BLaER1 treated with 17β-estradiol and CSF1 and Interleukin-3, amounts not matched to agents 10 nM and 100 nM (cell line): ENCODE measurements around the gene DDRGK1.

Source experiments
- H3K27ac ChIP-seq, 11 experiments: shearing (Covaris generic); formaldehyde crosslinking; 2 replicates each; pipeline ENCODE4 v1.8.1; 2022
- H3K27me3 ChIP-seq, 11 experiments: shearing (Covaris generic); formaldehyde crosslinking; 2 replicates each; pipeline ENCODE4 v1.8.1; 2022
- H3K36me3 ChIP-seq, 11 experiments: shearing (Covaris generic); formaldehyde crosslinking; 2 replicates each; pipeline ENCODE4 v1.8.1; 2022
- H3K4me1 ChIP-seq, 10 experiments: shearing (Covaris generic); formaldehyde crosslinking; 2 replicates each; pipeline ENCODE4 v1.8.1; 2022
- H3K4me2 ChIP-seq, 11 experiments: shearing (Covaris generic); formaldehyde crosslinking; 2 replicates each; pipeline ENCODE4 v1.8.1; 2022
- H3K4me3 ChIP-seq, 10 experiments: shearing (Covaris generic); formaldehyde crosslinking; 2 replicates each; pipeline ENCODE4 v1.8.1; 2022
- H3K9ac ChIP-seq, 11 experiments: shearing (Covaris generic); formaldehyde crosslinking; 2 replicates each; pipeline ENCODE4 v1.8.1; 2022
- H3K9me3 ChIP-seq, 11 experiments: shearing (Covaris generic); formaldehyde crosslinking; replicated peaks in 1 of 11; 2 replicates each; pipeline ENCODE4 v1.8.1; 2022
- H4K20me1 ChIP-seq, 11 experiments: shearing (Covaris generic); formaldehyde crosslinking; 2 replicates each; pipeline ENCODE4 v1.8.1; 2022
- Cebpa-rat ChIP-seq, 11 experiments: shearing (Covaris generic); IDR thresholded peaks; 2 replicates each; pipeline ENCODE4 v1.8.1; 2022

DDRGK1 gene

GRCh38 chr20:3213226-3213625 is 8.7 kb upstream of the DDRGK1 start:
- Histone ChIP-seq H3K4me3 (no peak overlapping the region), H4K20me1 (peaks cover 0 to 27% (median 14%) of the 10 kb centered on the region in 11 experiments; a peak in 10 of 22 replicates), H3K4me1 (peaks cover 23 to 44% (median 32%) of the 10 kb centered on the region in 10 experiments), H3K9me3 (no peaks in the 10 kb centered on the region), H3K9ac (peak overlapping the region in 3 of 11 experiments; percentile 3 to 44 (median 9); a peak in 3 of 22 replicates), H3K27ac (no peak overlapping the region), H3K27me3 (no peaks in the 10 kb centered on the region), H3K4me2 (no peak overlapping the region), H3K36me3 (peaks cover 42 to 61% (median 52%) of the 10 kb centered on the region in 11 experiments)
- TF ChIP-seq Cebpa-rat (IDR thresholded peaks at IDR 0.05): no peak

- peak overlapping the region; percentile 76 to 99 (median 90) for H3K4me3 ChIP-seq
- H3K9me3 ChIP-seq: no peaks in the 10 kb centered on the region
- peaks cover 0 to 27% (median 8%) of the 10 kb centered on the region in 11 experiments; a peak in 10 of 22 replicates for H4K20me1 ChIP-seq
- peak overlapping the region; percentile 79 to 98 (median 93) for H3K4me2 ChIP-seq
- no peaks in the 10 kb centered on the region for H3K27me3 ChIP-seq
- TF ChIP-seq Cebpa-rat (IDR thresholded peaks at IDR 0.05): no peak
- peak overlapping the region; percentile 82 to 96 (median 89) for H3K9ac ChIP-seq
- H3K36me3 ChIP-seq: peaks cover 20 to 32% (median 26%) of the 10 kb centered on the region in 11 experiments
- H3K27ac ChIP-seq: peak overlapping the region; percentile 82 to 94 (median 90); a peak in 20 of 22 replicates
- peaks cover 24 to 35% (median 29%) of the 10 kb centered on the region in 10 experiments for H3K4me1 ChIP-seq
Observed at GRCh38 chr20:3210346-3210745, 5.9 kb upstream of the DDRGK1 start.

- Histone ChIP-seq H3K9me3 (no peaks in the 10 kb centered on the region), H4K20me1 (peaks cover 0 to 27% (median 8%) of the 10 kb centered on the region in 11 experiments; a peak in 10 of 22 replicates), H3K36me3 (peaks cover 16 to 28% (median 21%) of the 10 kb centered on the region in 11 experiments), H3K27me3 (no peaks in the 10 kb centered on the region), H3K9ac (peak overlapping the region; percentile 82 to 96 (median 89)), H3K4me3 (peak overlapping the region; percentile 76 to 99 (median 90)), H3K4me2 (peak overlapping the region; percentile 79 to 98 (median 93)), H3K4me1 (peaks cover 24 to 32% (median 29%) of the 10 kb centered on the region in 10 experiments), H3K27ac (peak overlapping the region; percentile 82 to 94 (median 90))
- no peak for TF ChIP-seq Cebpa-rat (IDR thresholded peaks at IDR 0.05)
Observed at GRCh38 chr20:3209946-3210317, 5.5 kb upstream of the DDRGK1 start.

GRCh38 chr20:3209257-3209945 is 4.9 kb upstream of the DDRGK1 start, which contains the start of gene ITPA:
Gene ITPA, plus strand, starts transcription at chr20:3209498. Its CDS starts 54 bp downstream, at chr20:3209552.
- Histone ChIP-seq H3K4me2 (peak within 1 kb of the TSS; percentile 79 to 98 (median 93)), H3K9ac (peak within 1 kb of the TSS; percentile 82 to 96 (median 89)), H3K4me1 (peaks cover 24 to 32% (median 29%) of the 10 kb centered on the region in 10 experiments), H3K27ac (peak within 1 kb of the TSS; percentile 82 to 94 (median 90)), H3K27me3 (no peaks in the 10 kb centered on the region), H3K36me3 (peaks cover 13 to 23% (median 17%) of the 10 kb centered on the region in 11 experiments), H4K20me1 (peaks cover 0 to 27% (median 8%) of the 10 kb centered on the region in 11 experiments; a peak in 10 of 22 replicates), H3K4me3 (peak within 1 kb of the TSS; percentile 76 to 99 (median 90)), H3K9me3 (no peaks in the 10 kb centered on the region)
- TF ChIP-seq Cebpa-rat (IDR thresholded peaks at IDR 0.05): no peak

GRCh38 chr20:3208786-3209256 is 4.3 kb upstream of the DDRGK1 start:
- Histone ChIP-seq H3K36me3 (peaks cover 8 to 17% (median 11%) of the 10 kb centered on the region in 11 experiments), H3K4me2 (peak overlapping the region; percentile 79 to 98 (median 93)), H3K9ac (peak overlapping the region; percentile 82 to 96 (median 89)), H3K4me3 (peak overlapping the region; percentile 76 to 99 (median 90)), H3K4me1 (peaks cover 24 to 32% (median 29%) of the 10 kb centered on the region in 10 experiments), H4K20me1 (peaks cover 0 to 23% (median 7%) of the 10 kb centered on the region in 11 experiments; a peak in 11 of 22 replicates), H3K27me3 (no peaks in the 10 kb centered on the region), H3K9me3 (no peaks in the 10 kb centered on the region), H3K27ac (peak overlapping the region; percentile 82 to 94 (median 90))
- no peak for TF ChIP-seq Cebpa-rat (IDR thresholded peaks at IDR 0.05)

GRCh38 chr20:3203315-3204123 is 963 bp downstream of the DDRGK1 start:
- Histone ChIP-seq H3K4me3 (peak overlapping the region; percentile 81 to 96 (median 88)), H3K9me3 (no peaks in the 10 kb centered on the region), H3K27ac (peak overlapping the region; percentile 67 to 91 (median 84)), H3K27me3 (no peaks in the 10 kb centered on the region), H3K9ac (peak overlapping the region; percentile 80 to 92 (median 88)), H3K4me1 (peaks cover 18 to 26% (median 22%) of the 10 kb centered on the region in 10 experiments), H3K4me2 (peak overlapping the region; percentile 94 to 100 (median 98)), H4K20me1 (peaks cover 0 to 21% (median 6%) of the 10 kb centered on the region in 11 experiments; a peak in 6 of 22 replicates), H3K36me3 (peaks cover 23 to 47% (median 41%) of the 10 kb centered on the region in 11 experiments)
- TF ChIP-seq Cebpa-rat (IDR thresholded peaks at IDR 0.05): no peak

GRCh38 chr20:3202965-3203314 is 1.5 kb downstream of the DDRGK1 start:
- H3K27ac ChIP-seq: peak overlapping the region; percentile 67 to 91 (median 84); a peak in 21 of 22 replicates
- peak overlapping the region; percentile 81 to 96 (median 88) for H3K4me3 ChIP-seq
- H3K9me3 ChIP-seq: no peaks in the 10 kb centered on the region
- peaks cover 12 to 20% (median 17%) of the 10 kb centered on the region in 10 experiments for H3K4me1 ChIP-seq
- H4K20me1 ChIP-seq: peaks cover 0 to 21% (median 6%) of the 10 kb centered on the region in 11 experiments; a peak in 6 of 22 replicates
- no peak for TF ChIP-seq Cebpa-rat (IDR thresholded peaks at IDR 0.05)
- peak overlapping the region; percentile 94 to 100 (median 98) for H3K4me2 ChIP-seq
- H3K9ac ChIP-seq: peak overlapping the region; percentile 80 to 92 (median 88)
- H3K36me3 ChIP-seq: peaks cover 29 to 53% (median 43%) of the 10 kb centered on the region in 11 experiments
- H3K27me3 ChIP-seq: no peaks in the 10 kb centered on the region

GRCh38 chr20:3199976-3200755 is 4.3 kb downstream of the DDRGK1 start:
- H3K4me1 ChIP-seq: peaks cover 9 to 18% (median 16%) of the 10 kb centered on the region in 10 experiments
- H4K20me1 ChIP-seq: peaks cover 0 to 22% (median 6%) of the 10 kb centered on the region in 11 experiments; a peak in 6 of 22 replicates
- H3K9ac ChIP-seq: no peak overlapping the region
- H3K36me3 ChIP-seq: peaks cover 56 to 79% (median 68%) of the 10 kb centered on the region in 11 experiments
- no peaks in the 10 kb centered on the region for H3K9me3 ChIP-seq
- no peak overlapping the region for H3K4me3 ChIP-seq
- H3K27ac ChIP-seq: no peak overlapping the region
- H3K27me3 ChIP-seq: no peaks in the 10 kb centered on the region
- no peak overlapping the region for H3K4me2 ChIP-seq
- TF ChIP-seq Cebpa-rat (IDR thresholded peaks at IDR 0.05): no peak
